Activated naive CD4-positive, alpha-beta T cell (primary cell): ENCODE data around the gene PPP1R36.
A peak's percentile ranks its signal among the peaks of the same experiment; 100 is the strongest.
"Not testable (repeated sequence)": the region's sequence is repeated elsewhere in the genome, so short reads cannot be mapped to it uniquely, and the experiment has no call there.

Source experiments
- DNase-seq, 4 experiments: peaks; one replicate each; lab custom pipeline; 2025; lab: John Stamatoyannopoulos, UW

PPP1R36 gene

DNA sequence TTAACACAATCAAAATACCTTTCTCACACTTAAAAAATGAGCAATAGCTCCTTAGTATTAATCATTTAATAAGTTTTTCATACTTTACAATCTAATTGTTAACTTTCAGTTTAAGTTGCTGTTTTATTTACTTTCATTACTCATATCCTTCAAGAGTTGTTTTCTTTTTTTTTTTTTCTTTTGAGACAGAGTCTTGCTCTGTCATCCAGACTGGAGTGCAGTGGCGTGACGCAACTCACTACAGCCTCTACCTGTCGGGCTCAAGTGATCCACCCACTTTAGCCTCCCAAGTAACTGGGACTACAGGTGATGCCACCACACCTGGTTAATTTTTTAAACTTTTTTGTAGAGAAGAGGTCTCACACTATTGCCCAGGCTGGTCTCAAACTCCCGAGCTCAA is 29.1 kb upstream of the PPP1R36 start:
- no peak for DNase-seq

DNA sequence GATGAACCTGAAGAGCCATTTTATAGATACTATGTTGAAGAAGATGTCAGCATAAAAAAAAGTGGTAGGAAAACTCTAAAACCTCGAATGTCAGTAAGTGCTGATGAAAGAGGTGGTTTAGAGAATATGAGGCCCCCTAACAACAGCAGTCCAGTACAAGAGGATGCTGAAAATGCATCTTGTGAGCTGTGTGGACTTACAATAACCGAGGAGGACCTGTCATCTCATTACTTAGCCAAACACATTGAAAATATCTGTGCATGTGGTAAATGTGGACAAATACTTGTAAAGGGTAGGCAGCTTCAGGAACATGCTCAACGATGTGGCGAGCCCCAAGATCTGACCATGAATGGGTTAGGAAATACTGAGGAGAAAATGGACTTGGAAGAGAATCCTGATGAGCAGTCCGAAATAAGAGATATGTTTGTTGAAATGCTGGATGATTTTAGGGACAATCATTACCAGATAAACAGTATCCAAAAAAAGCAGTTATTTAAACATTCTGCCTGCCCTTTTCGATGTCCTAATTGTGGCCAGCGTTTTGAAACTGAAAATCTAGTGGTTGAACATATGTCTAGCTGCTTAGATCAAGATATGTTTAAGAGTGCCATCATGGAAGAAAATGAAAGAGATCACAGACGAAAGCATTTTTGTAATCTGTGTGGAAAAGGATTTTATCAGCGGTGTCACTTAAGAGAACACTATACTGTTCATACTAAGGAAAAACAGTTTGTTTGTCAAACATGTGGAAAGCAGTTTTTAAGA is 27.0 kb upstream of the PPP1R36 start:
- DNase-seq: no peak

DNA sequence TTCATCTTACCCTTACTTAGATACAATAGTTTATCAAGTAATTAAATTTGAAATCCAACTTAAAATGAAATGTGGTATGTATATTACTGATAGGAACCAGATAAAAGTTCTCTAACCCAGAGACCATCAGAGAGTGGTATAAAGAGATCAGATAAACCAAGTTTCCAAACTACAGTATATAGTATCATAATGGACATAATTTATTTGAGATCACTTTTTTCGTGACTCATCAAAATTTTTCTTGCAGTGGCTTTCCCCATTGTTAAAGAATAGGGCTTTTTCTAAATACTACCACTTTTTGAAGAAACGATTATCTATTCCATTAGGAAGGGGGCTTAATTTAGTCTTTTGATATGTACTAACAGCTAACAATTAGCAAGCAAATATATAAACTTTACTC is 24.4 kb upstream of the PPP1R36 start:
- no peak for DNase-seq

DNA sequence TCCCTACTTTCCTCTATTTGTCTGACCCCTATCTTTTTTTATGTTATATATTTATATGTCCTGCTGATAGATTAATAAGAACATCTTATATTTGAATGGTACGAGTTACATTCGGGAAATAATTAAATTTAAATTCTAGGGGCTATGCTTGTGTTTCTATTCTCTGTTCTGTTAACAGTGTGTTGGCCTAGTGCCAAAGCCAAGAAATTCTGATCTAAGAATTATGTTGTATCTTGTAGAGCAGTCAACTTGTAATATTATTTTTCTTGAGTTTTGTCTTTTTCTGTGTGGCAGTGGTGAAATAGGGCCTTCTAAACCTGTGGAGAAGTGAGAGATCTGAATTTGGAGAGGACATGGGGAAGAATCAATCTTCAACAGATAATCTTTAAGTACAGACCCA is 18.2 kb upstream of the PPP1R36 start:
- no peak for DNase-seq

DNA sequence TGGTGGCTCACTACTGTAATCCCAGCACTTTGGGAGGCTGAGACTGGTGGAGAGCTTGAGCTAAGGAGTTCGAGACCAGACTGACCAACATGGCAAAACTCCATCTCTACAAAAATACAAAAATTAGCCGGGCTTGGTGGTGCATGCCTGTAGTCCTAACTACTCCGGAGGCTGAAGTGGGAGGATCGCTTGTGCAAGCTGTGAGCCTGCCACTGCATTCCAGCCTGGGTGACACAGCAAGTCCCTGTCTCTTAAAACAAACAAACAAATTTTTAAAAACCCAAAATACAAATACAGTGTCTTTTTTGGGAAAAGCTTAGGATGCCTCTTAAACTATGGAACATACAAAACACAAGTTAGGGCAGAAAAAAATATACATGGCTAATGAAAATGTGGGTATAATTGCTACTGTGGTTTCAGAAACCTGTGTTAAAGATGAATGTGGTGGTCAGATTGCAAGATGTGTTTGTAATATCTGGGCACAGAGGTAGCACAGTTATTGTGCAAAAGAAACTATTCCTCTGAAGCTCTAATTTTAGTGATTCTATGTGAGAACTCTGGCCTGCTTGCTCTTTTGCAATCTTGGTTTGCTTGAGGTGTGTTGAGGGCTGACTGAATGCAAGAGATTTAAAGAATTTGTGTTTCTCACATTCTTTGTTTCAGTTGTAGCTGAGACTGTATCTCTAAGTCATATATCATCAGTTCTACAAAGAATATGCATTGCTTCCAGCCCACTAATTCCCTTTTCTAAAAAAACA is 13.1 kb upstream of the PPP1R36 start:
- no peak for DNase-seq

DNA sequence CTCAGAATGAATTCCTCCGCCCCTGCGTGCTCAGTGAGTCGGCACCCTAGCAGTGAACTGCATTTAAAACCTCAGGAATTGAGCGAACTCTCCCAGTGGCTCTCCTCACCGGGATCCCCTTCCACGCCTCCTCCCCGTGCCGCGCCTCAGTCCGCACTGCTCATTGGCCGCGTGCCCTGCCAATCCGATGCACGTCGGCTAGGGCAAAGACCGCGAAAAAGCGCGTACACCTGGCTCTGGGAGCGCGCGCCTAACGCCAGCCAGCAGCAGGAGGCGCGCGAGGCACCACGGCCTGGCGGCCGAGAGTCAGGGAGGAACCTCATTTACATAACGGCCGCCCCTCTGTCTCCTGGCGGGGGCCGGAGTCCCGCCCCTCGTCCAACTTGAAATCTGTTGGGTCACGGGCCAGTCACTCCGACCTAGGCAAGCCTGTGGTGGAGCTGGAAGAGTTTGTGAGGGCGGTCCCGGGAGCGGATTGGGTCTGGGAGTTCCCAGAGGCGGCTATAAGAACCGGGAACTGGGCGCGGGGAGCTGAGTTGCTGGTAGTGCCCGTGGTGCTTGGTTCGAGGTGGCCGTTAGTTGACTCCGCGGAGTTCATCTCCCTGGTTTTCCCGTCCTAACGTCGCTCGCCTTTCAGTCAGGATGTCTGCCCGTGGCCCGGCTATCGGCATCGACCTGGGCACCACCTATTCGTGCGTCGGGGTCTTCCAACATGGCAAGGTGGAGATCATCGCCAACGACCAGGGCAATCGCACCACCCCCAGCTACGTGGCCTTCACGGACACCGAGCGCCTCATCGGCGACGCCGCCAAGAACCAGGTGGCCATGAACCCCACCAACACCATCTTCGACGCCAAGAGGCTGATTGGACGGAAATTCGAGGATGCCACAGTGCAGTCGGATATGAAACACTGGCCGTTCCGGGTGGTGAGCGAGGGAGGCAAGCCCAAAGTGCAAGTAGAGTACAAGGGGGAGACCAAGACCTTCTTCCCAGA is 9.3 kb upstream of the PPP1R36 start, which contains the start of gene HSPA2:
Gene HSPA2 (plus strand): TSS at position 534 of the 995 bp plus-strand sequence. CDS start 109 bp downstream, at position 643.
- DNase-seq: peak; percentile 79 to 88 (median 84)

DNA sequence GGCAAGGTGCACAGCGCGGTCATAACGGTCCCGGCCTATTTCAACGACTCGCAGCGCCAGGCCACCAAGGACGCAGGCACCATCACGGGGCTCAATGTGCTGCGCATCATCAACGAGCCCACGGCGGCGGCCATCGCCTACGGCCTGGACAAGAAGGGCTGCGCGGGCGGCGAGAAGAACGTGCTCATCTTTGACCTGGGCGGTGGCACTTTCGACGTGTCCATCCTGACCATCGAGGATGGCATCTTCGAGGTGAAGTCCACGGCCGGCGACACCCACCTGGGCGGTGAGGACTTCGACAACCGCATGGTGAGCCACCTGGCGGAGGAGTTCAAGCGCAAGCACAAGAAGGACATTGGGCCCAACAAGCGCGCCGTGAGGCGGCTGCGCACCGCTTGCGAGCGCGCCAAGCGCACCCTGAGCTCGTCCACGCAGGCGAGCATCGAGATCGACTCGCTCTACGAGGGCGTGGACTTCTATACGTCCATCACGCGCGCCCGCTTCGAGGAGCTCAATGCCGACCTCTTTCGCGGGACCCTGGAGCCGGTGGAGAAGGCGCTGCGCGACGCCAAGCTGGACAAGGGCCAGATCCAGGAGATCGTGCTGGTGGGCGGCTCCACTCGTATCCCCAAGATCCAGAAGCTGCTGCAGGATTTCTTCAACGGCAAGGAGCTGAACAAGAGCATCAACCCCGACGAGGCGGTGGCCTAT is 8.3 kb upstream of the PPP1R36 start:
- DNase-seq: no peak

DNA sequence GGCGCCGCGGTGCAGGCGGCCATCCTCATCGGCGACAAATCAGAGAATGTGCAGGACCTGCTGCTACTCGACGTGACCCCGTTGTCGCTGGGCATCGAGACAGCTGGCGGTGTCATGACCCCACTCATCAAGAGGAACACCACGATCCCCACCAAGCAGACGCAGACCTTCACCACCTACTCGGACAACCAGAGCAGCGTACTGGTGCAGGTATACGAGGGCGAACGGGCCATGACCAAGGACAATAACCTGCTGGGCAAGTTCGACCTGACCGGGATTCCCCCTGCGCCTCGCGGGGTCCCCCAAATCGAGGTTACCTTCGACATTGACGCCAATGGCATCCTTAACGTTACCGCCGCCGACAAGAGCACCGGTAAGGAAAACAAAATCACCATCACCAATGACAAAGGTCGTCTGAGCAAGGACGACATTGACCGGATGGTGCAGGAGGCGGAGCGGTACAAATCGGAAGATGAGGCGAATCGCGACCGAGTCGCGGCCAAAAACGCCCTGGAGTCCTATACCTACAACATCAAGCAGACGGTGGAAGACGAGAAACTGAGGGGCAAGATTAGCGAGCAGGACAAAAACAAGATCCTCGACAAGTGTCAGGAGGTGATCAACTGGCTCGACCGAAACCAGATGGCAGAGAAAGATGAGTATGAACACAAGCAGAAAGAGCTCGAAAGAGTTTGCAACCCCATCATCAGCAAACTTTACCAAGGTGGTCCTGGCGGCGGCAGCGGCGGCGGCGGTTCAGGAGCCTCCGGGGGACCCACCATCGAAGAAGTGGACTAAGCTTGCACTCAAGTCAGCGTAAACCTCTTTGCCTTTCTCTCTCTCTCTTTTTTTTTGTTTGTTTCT is 7.6 kb upstream of the PPP1R36 start:
- DNase-seq: peak in 1 of 4 experiments; percentile 2

DNA sequence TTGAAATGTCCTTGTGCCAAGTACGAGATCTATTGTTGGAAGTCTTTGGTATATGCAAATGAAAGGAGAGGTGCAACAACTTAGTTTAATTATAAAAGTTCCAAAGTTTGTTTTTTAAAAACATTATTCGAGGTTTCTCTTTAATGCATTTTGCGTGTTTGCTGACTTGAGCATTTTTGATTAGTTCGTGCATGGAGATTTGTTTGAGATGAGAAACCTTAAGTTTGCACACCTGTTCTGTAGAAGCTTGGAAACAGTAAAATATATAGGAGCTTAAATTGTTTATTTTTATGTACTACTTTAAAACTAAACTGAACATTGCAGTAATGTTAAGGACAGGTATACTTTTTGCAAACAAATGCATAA is 6.9 kb upstream of the PPP1R36 start:
- no peak for DNase-seq

DNA sequence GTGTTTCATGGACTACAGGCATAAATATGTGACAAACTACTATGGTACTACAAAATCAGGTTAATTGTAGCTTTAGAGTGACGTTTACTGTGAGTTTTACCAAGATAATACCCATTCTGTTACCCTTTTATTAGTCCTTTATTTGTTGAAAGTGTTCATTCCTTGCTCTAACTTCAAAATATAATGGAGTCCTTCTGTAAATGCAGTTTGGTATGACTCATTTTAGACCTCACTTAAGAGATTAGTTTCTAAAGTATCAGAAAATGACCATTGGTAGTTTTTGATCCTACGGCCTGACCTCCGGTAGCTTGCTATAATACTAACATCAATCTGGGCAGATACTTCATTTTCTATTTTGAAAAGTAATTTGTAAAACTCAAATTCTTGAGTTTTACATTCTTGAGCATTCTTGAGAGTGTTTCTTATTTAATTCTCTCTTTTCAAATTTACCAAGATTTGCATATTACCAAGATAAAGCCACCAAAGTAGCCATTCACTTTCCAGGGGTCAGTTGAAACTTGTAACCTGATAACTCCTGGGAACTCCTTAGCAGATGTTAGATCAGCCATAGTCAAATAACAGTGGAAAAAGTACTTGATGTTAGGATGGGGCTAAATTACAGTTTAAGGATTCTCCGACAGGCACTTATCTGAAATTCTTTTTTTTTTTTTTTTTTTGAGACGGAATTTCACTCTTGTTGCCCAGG is 5.0 kb upstream of the PPP1R36 start:
- no peak for DNase-seq

DNA sequence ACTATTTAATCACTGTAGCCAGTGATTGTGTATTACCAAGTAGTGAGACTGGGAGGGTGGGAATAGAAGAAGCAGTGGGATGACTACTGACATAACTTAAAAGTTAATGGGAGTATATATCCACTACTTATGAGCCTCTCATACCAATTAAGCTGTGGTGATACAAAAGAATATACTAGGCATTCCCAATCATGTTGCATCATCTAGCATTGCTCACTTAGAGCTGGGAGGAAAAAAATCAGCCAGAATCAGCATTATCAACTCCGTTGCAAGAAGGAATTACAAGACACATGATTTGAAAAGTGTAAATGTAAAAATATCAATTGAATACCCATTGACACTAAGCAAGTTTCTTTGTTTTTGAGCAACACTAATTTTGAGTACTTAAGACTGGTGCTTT is 745 bp upstream of the PPP1R36 start:
- no peak for DNase-seq

DNA sequence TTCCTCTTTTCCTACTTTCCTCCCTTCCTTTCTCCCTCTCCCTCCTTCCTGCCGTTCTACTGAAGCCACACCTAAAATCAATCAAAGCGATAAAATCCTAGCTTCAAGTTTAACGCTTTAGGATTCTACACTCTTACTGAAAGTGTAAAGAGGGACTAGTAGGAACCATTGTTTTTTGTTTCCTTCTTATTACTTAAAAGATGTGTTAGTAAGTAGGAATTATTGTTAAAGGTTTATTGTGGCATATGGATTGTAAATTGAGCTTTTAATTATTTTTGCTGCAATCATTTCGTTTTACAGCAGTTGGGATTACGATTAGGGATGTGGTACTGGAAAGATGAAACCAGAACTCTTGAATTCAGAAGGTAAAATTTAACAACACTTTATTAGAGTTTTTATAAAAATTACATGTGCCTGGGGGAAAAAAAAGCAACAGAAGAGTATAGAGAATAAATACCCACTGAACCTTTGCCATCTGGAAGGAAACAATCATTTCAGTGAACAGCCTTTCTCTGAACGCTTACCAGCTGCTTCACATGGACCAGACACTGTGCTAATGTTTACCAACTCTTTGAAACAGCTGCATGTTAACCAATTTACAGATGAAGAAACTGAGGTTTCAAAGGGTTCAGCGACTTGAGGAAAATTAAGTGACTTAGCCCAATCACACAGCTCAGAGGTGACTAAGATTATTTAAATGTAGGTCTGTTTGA is 1.0 kb downstream of the PPP1R36 start:
- no peak for DNase-seq

DNA sequence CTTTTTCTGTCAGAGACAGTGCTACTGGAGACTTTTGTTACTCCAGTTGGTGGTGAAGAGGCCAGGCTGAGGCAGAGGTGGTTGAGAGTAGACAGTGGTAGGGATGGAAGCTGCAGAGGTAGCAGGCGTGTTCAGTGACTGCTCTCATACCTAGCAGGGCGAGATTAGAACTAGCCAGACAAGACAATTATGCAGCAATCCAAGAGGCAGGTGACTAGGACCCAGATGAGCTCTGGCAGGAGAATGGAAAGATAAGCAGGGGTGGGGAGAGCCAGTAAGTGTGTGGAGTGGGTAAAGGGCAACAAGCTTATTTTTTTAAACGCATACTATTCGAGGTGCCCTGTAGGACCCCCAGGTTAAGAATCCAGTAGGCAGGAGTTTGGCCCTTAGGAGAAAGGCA is 4.8 kb downstream of the PPP1R36 start:
- DNase-seq: no peak

DNA sequence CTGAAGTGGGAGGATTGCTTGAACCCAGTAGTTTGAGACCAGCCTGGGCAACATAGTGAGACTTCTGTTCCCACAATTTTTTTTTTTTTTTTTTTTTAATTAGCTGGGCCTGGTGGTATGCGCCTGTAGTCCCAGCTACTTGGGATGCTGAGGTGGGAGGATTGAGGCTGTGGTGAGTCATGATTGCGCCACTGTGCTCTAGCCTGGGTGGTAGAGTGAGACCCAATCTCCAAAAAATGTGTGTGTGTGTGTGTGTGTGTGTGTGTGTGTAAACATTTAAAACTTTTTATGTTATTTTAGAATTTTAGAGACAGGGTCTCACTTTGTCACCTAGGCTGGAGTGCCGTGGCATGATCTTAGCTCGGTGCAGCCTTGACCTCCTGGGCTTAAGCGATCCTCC is 6.8 kb downstream of the PPP1R36 start:
- no peak for DNase-seq

DNA sequence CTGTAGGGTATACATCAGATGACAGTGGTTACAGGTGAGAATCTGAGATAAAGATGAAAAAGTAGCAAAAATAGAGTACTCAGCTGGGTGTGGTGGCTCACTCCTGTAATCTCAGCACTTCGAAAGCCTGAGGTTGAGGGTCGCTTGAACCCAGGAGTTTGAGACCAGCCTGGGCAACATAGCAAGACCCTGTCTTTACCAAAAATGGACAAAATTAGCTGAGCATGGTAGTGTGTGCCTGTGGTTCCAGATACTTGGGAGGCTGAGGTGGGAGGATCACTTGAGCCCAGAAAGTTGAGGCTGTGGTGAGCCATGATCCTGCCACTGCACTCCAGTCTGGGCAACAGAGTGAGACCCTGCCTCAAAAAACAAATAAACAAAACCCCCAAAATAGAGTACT is 8.5 kb downstream of the PPP1R36 start:
- DNase-seq: not testable (repeated sequence)

DNA sequence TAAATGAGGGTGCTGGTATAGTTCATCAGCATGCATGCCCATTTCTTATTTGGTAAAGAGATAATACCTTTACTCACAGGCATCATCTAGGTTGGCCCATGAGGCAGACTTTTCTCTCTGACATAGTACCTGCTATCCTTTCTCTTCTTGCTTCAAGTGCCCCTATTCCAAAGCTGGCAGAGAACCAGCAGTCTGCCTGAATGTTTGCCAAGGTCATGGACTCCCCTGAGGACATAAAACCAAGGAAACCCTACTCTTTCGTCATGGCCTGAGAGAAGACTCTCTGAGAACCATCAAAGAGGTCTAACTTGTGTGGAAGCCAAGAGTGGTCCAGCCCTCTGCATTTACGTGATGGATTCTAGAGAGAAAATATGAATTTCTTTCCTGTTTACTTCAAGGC is 11.9 kb downstream of the PPP1R36 start:
- no peak for DNase-seq

DNA sequence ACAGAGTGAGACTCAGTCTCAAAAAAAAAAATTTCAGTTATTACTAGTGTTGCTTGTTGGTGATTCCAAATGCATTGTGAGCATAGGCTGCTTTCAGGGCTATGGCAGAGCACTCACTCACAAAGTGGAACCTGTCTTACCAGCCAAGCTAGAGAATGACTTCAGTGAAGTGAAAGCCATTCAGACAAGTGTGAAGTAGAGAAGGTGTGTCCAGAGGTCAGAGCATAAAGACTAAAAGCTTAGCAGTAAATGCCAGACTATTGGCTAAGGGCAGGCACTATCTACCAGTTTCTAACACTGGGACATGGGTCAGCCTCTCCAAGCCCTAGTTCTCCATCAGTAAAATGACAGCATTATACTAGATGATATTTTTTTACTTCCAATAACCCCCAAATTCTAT is 12.7 kb downstream of the PPP1R36 start:
- no peak for DNase-seq

DNA sequence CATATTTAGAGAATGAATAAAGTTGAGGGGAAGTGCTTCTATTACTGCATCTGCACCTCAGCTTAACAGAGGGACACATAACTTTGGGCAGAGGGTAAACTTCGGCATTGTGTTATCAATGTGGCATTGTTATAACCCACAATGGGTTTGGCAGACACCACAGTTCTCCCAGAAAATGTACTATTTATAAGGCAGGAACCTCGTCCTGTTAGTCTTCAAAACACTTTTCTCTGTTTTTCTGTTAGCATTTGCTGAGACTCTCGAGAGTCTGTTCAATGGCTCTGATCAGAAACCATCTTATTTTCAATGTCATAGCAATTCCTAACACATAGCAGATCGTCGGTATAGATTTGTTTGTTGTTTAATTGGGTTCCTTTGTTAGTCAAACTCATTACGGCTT is 13.9 kb downstream of the PPP1R36 start:
- DNase-seq: no peak

DNA sequence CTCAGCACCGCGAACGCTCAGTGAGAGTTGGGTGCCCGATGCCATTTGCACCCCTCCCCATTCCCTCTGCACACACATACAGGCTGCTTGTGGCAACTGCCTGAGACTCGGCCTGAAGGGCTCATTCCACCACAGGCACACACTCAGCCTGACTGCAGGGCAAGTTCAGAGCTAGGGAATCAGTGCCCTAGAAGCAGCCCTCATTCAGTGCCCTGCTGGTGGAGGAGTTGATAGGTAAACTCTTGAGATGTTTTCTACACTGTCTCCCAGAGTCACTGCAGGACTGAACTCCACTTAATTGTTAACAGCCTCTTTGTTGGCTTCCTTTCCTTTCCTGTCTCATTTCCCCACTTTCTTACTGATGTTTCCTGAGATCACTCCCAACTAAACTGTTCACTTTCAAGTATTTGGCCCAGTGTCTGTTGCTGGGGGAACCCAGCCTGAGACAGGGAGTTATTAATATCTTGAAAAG is 16.9 kb downstream of the PPP1R36 start:
- no peak for DNase-seq
